ENCODE measurements around the gene XYLT1.

DNA sequence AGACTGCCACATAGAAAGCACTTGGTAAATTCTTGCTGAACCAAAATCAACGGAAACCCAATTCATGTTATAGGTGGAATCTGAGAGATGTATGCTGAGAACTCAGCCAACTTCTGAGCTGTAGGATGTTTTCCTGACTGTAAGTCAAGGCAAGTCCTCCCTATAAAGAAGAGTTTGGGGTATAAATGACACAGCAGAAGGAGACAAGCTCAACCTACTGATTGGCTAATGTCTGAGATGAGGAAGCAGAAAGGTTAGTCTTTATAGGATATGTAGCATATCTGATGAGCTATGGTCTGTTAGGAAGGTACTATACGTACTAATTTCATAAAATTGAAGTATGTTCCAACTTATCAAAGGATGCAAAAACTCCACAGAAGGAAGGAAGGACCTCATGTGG is 99.5 kb downstream of the XYLT1 start:
- no peak for TF ChIP-seq POLR2A (IDR thresholded peaks at IDR 0.05; ENCODE audit: low read depth, low read length)
- TF ChIP-seq TAF1 (IDR thresholded peaks at IDR 0.05; ENCODE audit: low read depth, low read length) = no peak
